ENCODE measurements around the gene UQCC2.

The UQCC2 gene

GRCh38 chr6:33708516-33709204 is 2.8 kb downstream of the UQCC2 start:
- H3K4me3 ChIP-seq (ENCODE audit: low read depth, low read length): no peak overlapping the region
- no peak for TF ChIP-seq CTCF (conservative IDR thresholded peaks at IDR 0.05; ENCODE audit: low read depth, low read length)
- DNase-seq (ENCODE audit: low read depth): no peak

GRCh38 chr6:33707771-33708170 is 3.7 kb downstream of the UQCC2 start:
- no peak for TF ChIP-seq CTCF (conservative IDR thresholded peaks at IDR 0.05; ENCODE audit: low read depth, low read length)
- DNase-seq (ENCODE audit: low read depth): no peak
- H3K4me3 ChIP-seq (ENCODE audit: low read depth, low read length): no peak overlapping the region

- DNase-seq (ENCODE audit: low read depth): no peak
- no peak for TF ChIP-seq CTCF (conservative IDR thresholded peaks at IDR 0.05; ENCODE audit: low read depth, low read length)
- no peak overlapping the region for H3K4me3 ChIP-seq (ENCODE audit: low read depth, low read length)
Measured at GRCh38 chr6:33705955-33706725, 5.4 kb downstream of the UQCC2 start.

- no peak for TF ChIP-seq CTCF (conservative IDR thresholded peaks at IDR 0.05; ENCODE audit: low read depth, low read length)
- H3K4me3 ChIP-seq (ENCODE audit: low read depth, low read length): no peak overlapping the region
- no peak for DNase-seq (ENCODE audit: low read depth)
Measured at GRCh38 chr6:33705268-33705885, 6.1 kb downstream of the UQCC2 start.

GRCh38 chr6:33704215-33705066 is 7.1 kb downstream of the UQCC2 start:
- TF ChIP-seq CTCF (conservative IDR thresholded peaks at IDR 0.05; ENCODE audit: low read depth, low read length): no peak
- DNase-seq (ENCODE audit: low read depth): no peak
- no peak overlapping the region for H3K4me3 ChIP-seq (ENCODE audit: low read depth, low read length)

GRCh38 chr6:33702345-33702977 is 9.0 kb downstream of the UQCC2 start:
- no peak overlapping the region for H3K4me3 ChIP-seq (ENCODE audit: low read depth, low read length)
- peak; percentile 83 for TF ChIP-seq CTCF (conservative IDR thresholded peaks at IDR 0.05; ENCODE audit: low read depth, low read length)
- DNase-seq (ENCODE audit: low read depth): peak; percentile 81
